Measurements from ENCODE around the gene SLC38A8. TPM values are rescaled to one million over a fixed set of nuclear protein-coding genes. Genes with fewer than 3 reads are reported as not detected.

SLC38A8 gene
- total RNA-seq, 5 donors from 2014 or later (not counting 1 experiment from before 2014, with no cell fraction given), result not detected

DNA sequence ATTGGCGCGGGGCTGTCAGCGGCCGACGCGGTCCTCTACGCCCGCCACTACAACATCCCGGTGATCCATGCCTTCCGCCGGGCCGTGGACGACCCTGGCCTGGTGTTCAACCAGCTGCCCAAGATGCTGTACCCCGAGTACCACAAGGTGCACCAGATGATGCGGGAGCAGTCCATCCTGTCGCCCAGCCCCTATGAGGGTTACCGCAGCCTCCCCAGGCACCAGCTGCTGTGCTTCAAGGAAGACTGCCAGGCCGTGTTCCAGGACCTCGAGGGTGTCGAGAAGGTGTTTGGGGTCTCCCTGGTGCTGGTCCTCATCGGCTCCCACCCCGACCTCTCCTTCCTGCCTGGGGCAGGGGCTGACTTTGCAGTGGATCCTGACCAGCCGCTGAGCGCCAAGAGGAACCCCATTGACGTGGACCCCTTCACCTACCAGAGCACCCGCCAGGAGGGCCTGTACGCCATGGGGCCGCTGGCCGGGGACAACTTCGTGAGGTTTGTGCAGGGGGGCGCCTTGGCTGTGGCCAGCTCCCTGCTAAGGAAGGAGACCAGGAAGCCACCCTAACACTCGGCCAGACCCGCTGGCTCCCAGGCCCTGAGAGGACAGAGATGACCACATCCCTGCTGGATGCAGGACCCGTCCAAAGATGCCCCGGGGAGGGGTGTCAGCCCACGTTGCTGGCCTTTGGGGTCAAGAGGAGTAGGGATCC lies 77.0 kb downstream of the SLC38A8 start:
- H3K27ac ChIP-seq (ENCODE audit: low read length), result no peak overlapping the region
- no peak overlapping the region for H3K27ac Mint-ChIP-seq
- no peaks in the 10 kb centered on the region for H3K36me3 Mint-ChIP-seq
- no peak for ATAC-seq (replicated peaks in 1 of 4)
- no peaks in the 10 kb centered on the region for H3K9me3 Mint-ChIP-seq
- POLR2A ChIA-PET, result no interaction called here
- no peaks in the 10 kb centered on the region for H3K9me3 ChIP-seq
- H3K27me3 ChIP-seq (replicated peaks in 1 of 2; ENCODE audit: control insufficient read depth in 2 of 2, extremely low read depth in 1 of 2, insufficient read depth in 2 of 2, low read length in 1 of 2), result peaks cover 0 to 29% of the 10 kb centered on the region in 2 experiments
- CTCF ChIA-PET, result no interaction called here
- H3K4me1 ChIP-seq (ENCODE audit: control insufficient read depth in 1 of 2, extremely low read depth in 1 of 2, insufficient read depth in 2 of 2, low read length in 2 of 2), result peaks cover 0 to 3% of the 10 kb centered on the region in 2 experiments
- DNase-seq, result no peak
- H3K4me3 ChIP-seq (ENCODE audit: control insufficient read depth in 1 of 2, extremely low read depth in 1 of 2, low read length in 1 of 2), result no peak overlapping the region
- no peak overlapping the region for H3K4me3 Mint-ChIP-seq
- H3K4me1 Mint-ChIP-seq, result peaks cover 0 to 7% (median 2%) of the 10 kb centered on the region in 3 donors
- WGBS (ENCODE audit: insufficient coverage), result 92% methylated on average over 34 of the region's 36 CpGs
- peaks cover 4 to 17% of the 10 kb centered on the region in 2 donors for H3K27me3 Mint-ChIP-seq
- no peaks in the 10 kb centered on the region for H3K36me3 ChIP-seq (ENCODE audit: control insufficient read depth in 2 of 2, extremely low read depth in 1 of 2, insufficient read depth in 1 of 2, low read length in 1 of 2)

GRCh38 chr16:83964684-83965443 lies 77.7 kb downstream of the SLC38A8 start:
- H3K27ac ChIP-seq (ENCODE audit: low read length), result no peak overlapping the region
- no peak overlapping the region for H3K4me3 ChIP-seq (ENCODE audit: control insufficient read depth in 1 of 2, extremely low read depth in 1 of 2, low read length in 1 of 2)
- ChIA-PET POLR2A (no interaction called here), CTCF (no interaction called here)
- H3K4me1 Mint-ChIP-seq, result peaks cover 0 to 7% (median 2%) of the 10 kb centered on the region in 3 donors
- peaks cover 0 to 3% of the 10 kb centered on the region in 2 experiments for H3K4me1 ChIP-seq (ENCODE audit: control insufficient read depth in 1 of 2, extremely low read depth in 1 of 2, insufficient read depth in 2 of 2, low read length in 2 of 2)
- peaks cover 4 to 9% of the 10 kb centered on the region in 2 donors for H3K27me3 Mint-ChIP-seq
- 88% methylated on average over 25 of the region's 26 CpGs for WGBS (ENCODE audit: insufficient coverage)
- no peaks in the 10 kb centered on the region for H3K9me3 Mint-ChIP-seq
- no peaks in the 10 kb centered on the region for H3K9me3 ChIP-seq
- DNase-seq (no peak), ATAC-seq (replicated peaks in 1 of 4) (no peak)
- no peaks in the 10 kb centered on the region for H3K36me3 Mint-ChIP-seq
- H3K4me3 Mint-ChIP-seq, result no peak overlapping the region
- H3K27me3 ChIP-seq (replicated peaks in 1 of 2; ENCODE audit: control insufficient read depth in 2 of 2, extremely low read depth in 1 of 2, insufficient read depth in 2 of 2, low read length in 1 of 2), result peaks cover 0 to 22% of the 10 kb centered on the region in 2 experiments
- no peaks in the 10 kb centered on the region for H3K36me3 ChIP-seq (ENCODE audit: control insufficient read depth in 2 of 2, extremely low read depth in 1 of 2, insufficient read depth in 1 of 2, low read length in 1 of 2)
- H3K27ac Mint-ChIP-seq, result no peak overlapping the region

- ChIA-PET POLR2A (no interaction called here), CTCF (no interaction called here)
- H3K4me1 ChIP-seq (ENCODE audit: control insufficient read depth in 1 of 2, extremely low read depth in 1 of 2, insufficient read depth in 2 of 2, low read length in 2 of 2), result no peaks in the 10 kb centered on the region
- 87% methylated on average over 20 of the region's 22 CpGs for WGBS (ENCODE audit: insufficient coverage)
- H3K9me3 ChIP-seq, result no peaks in the 10 kb centered on the region
- DNase-seq (no peak), ATAC-seq (replicated peaks in 1 of 4) (no peak)
- H3K4me3 Mint-ChIP-seq, result no peak overlapping the region
- H3K36me3 Mint-ChIP-seq, result no peaks in the 10 kb centered on the region
- H3K36me3 ChIP-seq (ENCODE audit: control insufficient read depth in 2 of 2, extremely low read depth in 1 of 2, insufficient read depth in 1 of 2, low read length in 1 of 2), result no peaks in the 10 kb centered on the region
- no peak overlapping the region for H3K27ac ChIP-seq (ENCODE audit: low read length)
- H3K4me1 Mint-ChIP-seq, result peaks cover 0 to 3% (median 2%) of the 10 kb centered on the region in 3 donors
- H3K9me3 Mint-ChIP-seq, result no peaks in the 10 kb centered on the region
- H3K4me3 ChIP-seq (ENCODE audit: control insufficient read depth in 1 of 2, extremely low read depth in 1 of 2, low read length in 1 of 2), result no peak overlapping the region
- H3K27ac Mint-ChIP-seq, result no peak overlapping the region
- H3K27me3 Mint-ChIP-seq, result peaks cover 3 to 4% of the 10 kb centered on the region in 2 donors
- H3K27me3 ChIP-seq (replicated peaks in 1 of 2; ENCODE audit: control insufficient read depth in 2 of 2, extremely low read depth in 1 of 2, insufficient read depth in 2 of 2, low read length in 1 of 2), result peaks cover 0 to 12% of the 10 kb centered on the region in 2 experiments
These were observed 79.1 kb downstream of the SLC38A8 start for GRCh38 chr16:83963277-83964119.

- WGBS (ENCODE audit: insufficient coverage), result no CpG with 5 or more reads among the region's 5 CpGs
- Histone ChIP-seq H3K9me3 (no peaks in the 10 kb centered on the region), H3K4me1 (ENCODE audit: control insufficient read depth in 1 of 2, extremely low read depth in 1 of 2, insufficient read depth in 2 of 2, low read length in 2 of 2) (peaks cover 0 to 4% of the 10 kb centered on the region in 2 experiments), H3K36me3 (ENCODE audit: control insufficient read depth in 2 of 2, extremely low read depth in 1 of 2, insufficient read depth in 1 of 2, low read length in 1 of 2) (no peaks in the 10 kb centered on the region), H3K27ac (ENCODE audit: low read length) (no peak overlapping the region), H3K4me3 (ENCODE audit: control insufficient read depth in 1 of 2, extremely low read depth in 1 of 2, low read length in 1 of 2) (no peak overlapping the region), H3K27me3 (replicated peaks in 1 of 2; ENCODE audit: control insufficient read depth in 2 of 2, extremely low read depth in 1 of 2, insufficient read depth in 2 of 2, low read length in 1 of 2) (peaks cover 0 to 10% of the 10 kb centered on the region in 2 experiments)
- Mint-ChIP-seq H3K27ac (no peak overlapping the region), H3K36me3 (no peaks in the 10 kb centered on the region), H3K9me3 (no peaks in the 10 kb centered on the region), H3K4me1 (no peaks in the 10 kb centered on the region), H3K27me3 (no peaks in the 10 kb centered on the region), H3K4me3 (no peak overlapping the region)
- ATAC-seq (replicated peaks in 1 of 4) (no peak), DNase-seq (no peak)
- CTCF ChIA-PET, result no interaction called here
- POLR2A ChIA-PET, result interaction anchor here in 1 of 2 donors (0.7 kb wide), 1 partner anchor 15 kb away, joined by 3 read pairs; no protein-coding TSS in a partner anchor
These were observed 81.0 kb downstream of the SLC38A8 start for GRCh38 chr16:83961591-83961990.

GRCh38 chr16:83960521-83961249 lies 81.9 kb downstream of the SLC38A8 start:
- no peaks in the 10 kb centered on the region for H3K9me3 Mint-ChIP-seq
- Histone ChIP-seq H3K4me3 (ENCODE audit: control insufficient read depth in 1 of 2, extremely low read depth in 1 of 2, low read length in 1 of 2) (no peak overlapping the region), H3K4me1 (ENCODE audit: control insufficient read depth in 1 of 2, extremely low read depth in 1 of 2, insufficient read depth in 2 of 2, low read length in 2 of 2) (peaks cover 0 to 5% of the 10 kb centered on the region in 2 experiments), H3K27ac (ENCODE audit: low read length) (no peak overlapping the region), H3K27me3 (replicated peaks in 1 of 2; ENCODE audit: control insufficient read depth in 2 of 2, extremely low read depth in 1 of 2, insufficient read depth in 2 of 2, low read length in 1 of 2) (peaks cover 0 to 15% of the 10 kb centered on the region in 2 experiments), H3K9me3 (no peaks in the 10 kb centered on the region), H3K36me3 (ENCODE audit: control insufficient read depth in 2 of 2, extremely low read depth in 1 of 2, insufficient read depth in 1 of 2, low read length in 1 of 2) (no peaks in the 10 kb centered on the region)
- DNase-seq (no peak), ATAC-seq (replicated peaks in 1 of 4) (no peak)
- no peaks in the 10 kb centered on the region for H3K36me3 Mint-ChIP-seq
- H3K27ac Mint-ChIP-seq, result no peak overlapping the region
- WGBS (ENCODE audit: insufficient coverage), result 90% methylated on average over 26 of the region's 29 CpGs
- ChIA-PET POLR2A (no interaction called here), CTCF (interaction anchor here in 1 of 2 donors (1.1 kb wide), 1 partner anchor 226 kb away, joined by 3 read pairs; the partner anchor contains the start of gene TAF1C)
- peaks cover 0 to under 1% of the 10 kb centered on the region in 2 donors for H3K27me3 Mint-ChIP-seq
- H3K4me3 Mint-ChIP-seq, result no peak overlapping the region
- H3K4me1 Mint-ChIP-seq, result no peaks in the 10 kb centered on the region

All from T-cell (primary cell).